ENCODE measurements around the gene VCX.
"Not testable (repeated sequence)": the region's sequence is repeated elsewhere in the genome, so short reads cannot be mapped to it uniquely, and the experiment has no call there.

The VCX gene

DNA sequence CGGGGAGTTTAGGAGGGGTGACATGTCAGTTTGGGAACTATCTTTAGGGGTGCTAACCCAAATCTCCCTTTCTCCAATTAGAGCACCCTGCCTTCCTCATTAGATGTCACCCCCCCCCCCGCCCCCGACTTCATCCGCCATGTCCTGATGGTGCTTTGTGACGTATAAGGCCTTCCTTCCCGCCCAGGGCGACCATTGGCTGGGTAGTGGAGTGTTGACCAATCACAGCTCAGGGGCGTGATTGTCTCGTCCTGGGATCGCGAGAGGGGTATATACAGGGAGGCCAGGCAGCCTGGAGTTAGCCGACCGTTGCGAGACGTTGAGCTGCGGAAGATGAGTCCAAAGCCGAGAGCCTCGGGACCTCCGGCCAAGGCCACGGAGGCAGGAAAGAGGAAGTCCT, at the start of gene VCX:
Gene VCX, plus strand, starts transcription at position 301 of the 400 bp plus-strand sequence. Its CDS starts 33 bp downstream, at position 334.
- H3K36me3 ChIP-seq (ENCODE audit: control insufficient read depth, insufficient read depth, low read length); H3K4me3 ChIP-seq (ENCODE audit: low read depth, low read length); H3K4me1 ChIP-seq (ENCODE audit: control insufficient read depth, insufficient read depth, low read length); H3K27me3 ChIP-seq (ENCODE audit: control insufficient read depth, insufficient read depth, low read length); H3K9ac ChIP-seq (ENCODE audit: low read depth, low read length); H3K9me3 ChIP-seq (ENCODE audit: control insufficient read depth, insufficient read depth, low read length): not testable (repeated sequence)

GRCh38 chrX:7798327-7798726, 44.6 kb upstream of the VCX start:
- no peak overlapping the region for H3K4me3 ChIP-seq (ENCODE audit: low read depth, low read length)
- H3K36me3 ChIP-seq (ENCODE audit: control insufficient read depth, insufficient read depth, low read length): no peaks in the 10 kb centered on the region
- no peaks in the 10 kb centered on the region for H3K4me1 ChIP-seq (ENCODE audit: control insufficient read depth, insufficient read depth, low read length)
- H3K27me3 ChIP-seq (ENCODE audit: control insufficient read depth, insufficient read depth, low read length): no peaks in the 10 kb centered on the region
- peaks cover 4% of the 10 kb centered on the region for H3K9me3 ChIP-seq (ENCODE audit: control insufficient read depth, insufficient read depth, low read length)
- no peak overlapping the region for H3K9ac ChIP-seq (ENCODE audit: low read depth, low read length)

DNA sequence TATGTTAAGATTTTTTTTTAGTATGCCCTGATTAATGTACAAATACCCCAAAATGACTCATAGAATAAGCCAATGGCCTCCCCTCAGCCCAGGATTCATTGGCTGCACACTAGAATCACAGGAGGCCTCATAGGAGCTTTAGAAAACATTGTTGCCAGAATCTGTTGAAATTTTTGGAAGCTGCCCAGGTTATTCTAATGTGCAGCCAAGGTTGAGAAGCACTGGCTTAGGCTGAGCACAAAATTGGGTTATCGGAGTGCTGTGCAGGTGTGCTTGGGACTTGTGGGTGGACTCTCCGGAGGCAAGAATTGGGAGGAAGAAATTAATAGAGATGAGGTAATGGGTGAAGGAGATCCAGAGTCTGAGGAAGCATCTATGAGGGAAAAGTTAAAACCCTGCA, 41.3 kb upstream of the VCX start:
- H3K4me3 ChIP-seq (ENCODE audit: low read depth, low read length): no peak overlapping the region
- H3K9ac ChIP-seq (ENCODE audit: low read depth, low read length): no peak overlapping the region
- no peaks in the 10 kb centered on the region for H3K4me1 ChIP-seq (ENCODE audit: control insufficient read depth, insufficient read depth, low read length)
- H3K36me3 ChIP-seq (ENCODE audit: control insufficient read depth, insufficient read depth, low read length): no peaks in the 10 kb centered on the region
- H3K9me3 ChIP-seq (ENCODE audit: control insufficient read depth, insufficient read depth, low read length): peaks cover 5% of the 10 kb centered on the region
- no peaks in the 10 kb centered on the region for H3K27me3 ChIP-seq (ENCODE audit: control insufficient read depth, insufficient read depth, low read length)

- Histone ChIP-seq H3K4me3 (ENCODE audit: low read depth, low read length) (no peak overlapping the region), H3K27me3 (ENCODE audit: control insufficient read depth, insufficient read depth, low read length) (peaks cover 9% of the 10 kb centered on the region), H3K36me3 (ENCODE audit: control insufficient read depth, insufficient read depth, low read length) (no peaks in the 10 kb centered on the region), H3K9ac (ENCODE audit: low read depth, low read length) (no peak overlapping the region), H3K4me1 (ENCODE audit: control insufficient read depth, insufficient read depth, low read length) (no peaks in the 10 kb centered on the region), H3K9me3 (ENCODE audit: control insufficient read depth, insufficient read depth, low read length) (peaks cover 4% of the 10 kb centered on the region)
Measured at GRCh38 chrX:7815166-7815805, 27.7 kb upstream of the VCX start.

GRCh38 chrX:7828594-7828993, 14.4 kb upstream of the VCX start:
- Histone ChIP-seq H3K4me1 (ENCODE audit: control insufficient read depth, insufficient read depth, low read length) (no peaks in the 10 kb centered on the region), H3K4me3 (ENCODE audit: low read depth, low read length) (no peak overlapping the region), H3K27me3 (ENCODE audit: control insufficient read depth, insufficient read depth, low read length) (no peaks in the 10 kb centered on the region), H3K9me3 (ENCODE audit: control insufficient read depth, insufficient read depth, low read length) (no peaks in the 10 kb centered on the region), H3K9ac (ENCODE audit: low read depth, low read length) (no peak overlapping the region), H3K36me3 (ENCODE audit: control insufficient read depth, insufficient read depth, low read length) (no peaks in the 10 kb centered on the region)

- Histone ChIP-seq H3K27me3 (ENCODE audit: control insufficient read depth, insufficient read depth, low read length) (no peaks in the 10 kb centered on the region), H3K9ac (ENCODE audit: low read depth, low read length) (no peak overlapping the region), H3K4me1 (ENCODE audit: control insufficient read depth, insufficient read depth, low read length) (no peaks in the 10 kb centered on the region), H3K4me3 (ENCODE audit: low read depth, low read length) (no peak overlapping the region), H3K36me3 (ENCODE audit: control insufficient read depth, insufficient read depth, low read length) (no peaks in the 10 kb centered on the region), H3K9me3 (ENCODE audit: control insufficient read depth, insufficient read depth, low read length) (no peaks in the 10 kb centered on the region)
Measured at GRCh38 chrX:7841084-7841805, 1.7 kb upstream of the VCX start.

GRCh38 chrX:7852166-7852565, 9.2 kb downstream of the VCX start:
- H3K9ac ChIP-seq (ENCODE audit: low read depth, low read length): no peak overlapping the region
- H3K4me3 ChIP-seq (ENCODE audit: low read depth, low read length): no peak overlapping the region
- H3K4me1 ChIP-seq (ENCODE audit: control insufficient read depth, insufficient read depth, low read length): no peaks in the 10 kb centered on the region
- H3K27me3 ChIP-seq (ENCODE audit: control insufficient read depth, insufficient read depth, low read length): no peaks in the 10 kb centered on the region
- H3K36me3 ChIP-seq (ENCODE audit: control insufficient read depth, insufficient read depth, low read length): no peaks in the 10 kb centered on the region
- no peaks in the 10 kb centered on the region for H3K9me3 ChIP-seq (ENCODE audit: control insufficient read depth, insufficient read depth, low read length)

DNA sequence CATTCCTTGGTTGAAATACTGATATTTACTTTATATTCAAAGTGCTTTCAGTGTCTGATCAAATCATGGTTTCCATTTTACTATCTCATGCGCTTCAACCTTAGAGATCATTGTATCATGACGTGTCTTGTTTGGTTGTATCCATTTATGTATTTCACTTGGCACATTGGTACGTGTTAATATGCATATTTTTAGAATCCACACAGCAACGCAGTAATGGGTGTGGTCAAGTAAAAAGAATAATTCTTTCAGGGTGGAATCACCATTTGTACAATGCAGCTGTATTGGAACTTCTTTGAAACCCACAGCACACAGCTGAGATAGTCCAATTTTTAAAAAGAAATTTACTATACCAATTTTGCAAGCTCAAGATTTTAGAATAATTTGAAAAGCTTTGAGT, 29.1 kb downstream of the VCX start:
- no peaks in the 10 kb centered on the region for H3K27me3 ChIP-seq (ENCODE audit: control insufficient read depth, insufficient read depth, low read length)
- no peaks in the 10 kb centered on the region for H3K4me1 ChIP-seq (ENCODE audit: control insufficient read depth, insufficient read depth, low read length)
- H3K9me3 ChIP-seq (ENCODE audit: control insufficient read depth, insufficient read depth, low read length): no peaks in the 10 kb centered on the region
- no peak overlapping the region for H3K9ac ChIP-seq (ENCODE audit: low read depth, low read length)
- H3K36me3 ChIP-seq (ENCODE audit: control insufficient read depth, insufficient read depth, low read length): no peaks in the 10 kb centered on the region
- H3K4me3 ChIP-seq (ENCODE audit: low read depth, low read length): no peak overlapping the region

DNA sequence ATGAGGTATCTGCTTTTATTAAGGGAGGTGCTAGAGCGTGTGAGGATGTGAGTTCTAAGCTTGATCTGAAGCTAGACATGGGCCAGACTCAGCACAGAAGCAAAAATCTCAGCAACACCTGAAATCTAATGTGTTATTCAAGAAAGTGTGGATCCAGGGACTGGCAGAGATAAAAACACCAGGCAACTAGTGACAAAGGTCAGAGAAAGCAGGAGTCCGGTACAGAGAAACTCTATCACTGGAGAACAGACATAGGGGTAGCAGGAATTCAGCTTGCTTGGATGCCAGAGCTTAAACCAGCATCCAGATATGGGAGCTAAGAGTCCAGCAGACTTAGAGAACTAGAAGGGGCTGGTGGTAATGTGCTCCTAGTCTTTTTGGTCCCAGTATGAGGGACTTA, 34.0 kb downstream of the VCX start:
- H3K36me3 ChIP-seq (ENCODE audit: control insufficient read depth, insufficient read depth, low read length): no peaks in the 10 kb centered on the region
- H3K4me1 ChIP-seq (ENCODE audit: control insufficient read depth, insufficient read depth, low read length): no peaks in the 10 kb centered on the region
- no peaks in the 10 kb centered on the region for H3K9me3 ChIP-seq (ENCODE audit: control insufficient read depth, insufficient read depth, low read length)
- no peaks in the 10 kb centered on the region for H3K27me3 ChIP-seq (ENCODE audit: control insufficient read depth, insufficient read depth, low read length)
- H3K9ac ChIP-seq (ENCODE audit: low read depth, low read length): no peak overlapping the region
- H3K4me3 ChIP-seq (ENCODE audit: low read depth, low read length): no peak overlapping the region

DNA sequence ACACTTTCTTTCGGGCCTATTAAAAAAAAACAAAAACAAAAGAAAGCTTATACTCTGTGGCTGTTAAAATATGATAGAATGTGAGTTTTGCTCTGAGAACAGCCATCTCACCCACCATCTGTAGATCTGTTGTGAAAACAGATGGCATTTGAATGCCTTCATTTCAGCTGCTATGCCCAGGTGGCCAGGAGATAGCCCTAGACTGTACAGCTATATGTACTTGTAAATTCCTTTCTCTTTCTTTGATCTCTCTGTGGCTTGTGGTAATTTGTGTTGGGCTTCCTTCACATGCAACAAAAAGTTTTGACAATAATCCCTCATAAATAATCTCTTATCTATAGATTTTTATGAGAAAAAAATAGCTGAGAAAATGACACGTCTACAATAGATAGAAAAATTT, 46.2 kb downstream of the VCX start:
- H3K4me3 ChIP-seq (ENCODE audit: low read depth, low read length): no peak overlapping the region
- H3K36me3 ChIP-seq (ENCODE audit: control insufficient read depth, insufficient read depth, low read length): no peaks in the 10 kb centered on the region
- no peak overlapping the region for H3K9ac ChIP-seq (ENCODE audit: low read depth, low read length)
- H3K4me1 ChIP-seq (ENCODE audit: control insufficient read depth, insufficient read depth, low read length): no peaks in the 10 kb centered on the region
- no peaks in the 10 kb centered on the region for H3K27me3 ChIP-seq (ENCODE audit: control insufficient read depth, insufficient read depth, low read length)
- H3K9me3 ChIP-seq (ENCODE audit: control insufficient read depth, insufficient read depth, low read length): peaks cover 6% of the 10 kb centered on the region

DNA sequence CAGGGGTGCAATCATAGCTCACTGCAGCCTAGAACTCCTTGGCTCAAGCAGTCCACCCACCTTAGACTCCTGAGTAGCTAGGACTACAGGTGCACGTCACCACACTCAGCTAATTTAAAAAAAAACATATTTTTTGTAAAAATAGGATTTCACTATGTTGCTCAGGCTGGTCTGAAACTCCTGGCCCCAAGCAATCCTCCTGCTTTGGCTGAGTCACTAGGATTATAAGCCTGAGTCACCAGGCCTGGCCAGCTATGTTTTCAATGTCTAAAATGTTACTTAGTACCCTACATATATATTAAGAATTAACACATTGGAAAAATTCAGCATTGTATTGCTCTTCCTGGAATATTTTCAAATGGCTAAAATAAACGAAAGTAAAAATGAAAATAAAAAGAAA, 46.7 kb downstream of the VCX start:
- Histone ChIP-seq H3K36me3 (ENCODE audit: control insufficient read depth, insufficient read depth, low read length) (no peaks in the 10 kb centered on the region), H3K9ac (ENCODE audit: low read depth, low read length) (no peak overlapping the region), H3K4me3 (ENCODE audit: low read depth, low read length) (no peak overlapping the region)

GRCh38 chrX:7891928-7892327, 49.0 kb downstream of the VCX start:
- no peaks in the 10 kb centered on the region for H3K4me1 ChIP-seq (ENCODE audit: control insufficient read depth, insufficient read depth, low read length)
- H3K9ac ChIP-seq (ENCODE audit: low read depth, low read length): no peak overlapping the region
- H3K9me3 ChIP-seq (ENCODE audit: control insufficient read depth, insufficient read depth, low read length): peaks cover 6% of the 10 kb centered on the region
- H3K36me3 ChIP-seq (ENCODE audit: control insufficient read depth, insufficient read depth, low read length): no peaks in the 10 kb centered on the region
- H3K27me3 ChIP-seq (ENCODE audit: control insufficient read depth, insufficient read depth, low read length): no peaks in the 10 kb centered on the region
- H3K4me3 ChIP-seq (ENCODE audit: low read depth, low read length): no peak overlapping the region

More for the DNA sequence above, 46.7 kb downstream of the VCX start:
- no peaks in the 10 kb centered on the region for H3K4me1 ChIP-seq (ENCODE audit: control insufficient read depth, insufficient read depth, low read length)
- no peaks in the 10 kb centered on the region for H3K27me3 ChIP-seq (ENCODE audit: control insufficient read depth, insufficient read depth, low read length)
- H3K9me3 ChIP-seq (ENCODE audit: control insufficient read depth, insufficient read depth, low read length): peaks cover 6% of the 10 kb centered on the region
